GM23338 (cell line): ENCODE data around the gene ZNF346. TPM values are rescaled to one million over a fixed set of nuclear protein-coding genes. Genes with fewer than 3 reads are reported as not detected.

Experiments
- ATAC-seq: fragments of 200-7000 bp; cut with Tn5 transposase; 3 replicates; pipeline ENCODE4 v1.9.1; 2020
- DNase-seq: peaks from one replicate; pipeline ENCODE4 v3.0.0-alpha.2; 2015; ENCODE audit warnings: low spot score
- H2AFZ ChIP-seq: fragments of 200-600 bp; sonication (generic); 2 replicates; pipeline ENCODE4 v1.8.0; 2016; ENCODE audit warnings: antibody characterized with exemption, mild to moderate bottlenecking, moderate library complexity
- H3F3A ChIP-seq: fragments of 200-600 bp; sonication (generic); replicated peaks from 2 replicates; pipeline ENCODE4 v1.8.0; 2017; ENCODE audit warnings: antibody characterized with exemption, mixed run types, low read depth
- H3K27ac ChIP-seq: fragments of 200-600 bp; sonication (generic); 2 replicates; pipeline ENCODE4 v1.6.1; 2016; ENCODE audit warnings: low read depth
- H3K27me3 ChIP-seq: fragments of 200-600 bp; sonication (generic); 2 replicates; pipeline ENCODE4 v1.8.0; 2016; ENCODE audit warnings: mild to moderate bottlenecking, mixed run types, moderate library complexity; ENCODE audit not compliant: insufficient read depth
- H3K36me3 ChIP-seq: fragments of 200-600 bp; sonication (generic); 2 replicates; pipeline ENCODE4 v1.8.0; 2016; ENCODE audit warnings: mild to moderate bottlenecking; ENCODE audit not compliant: insufficient read depth
- H3K4me1 ChIP-seq: fragments of 200-600 bp; sonication (generic); 2 replicates; pipeline ENCODE4 v1.8.0; 2016; ENCODE audit warnings: mild to moderate bottlenecking, moderate library complexity; ENCODE audit not compliant: insufficient read depth
- H3K4me2 ChIP-seq: fragments of 200-600 bp; sonication (generic); 2 replicates; pipeline ENCODE4 v1.7.1; 2017; ENCODE audit warnings: mixed run types
- H3K4me3 ChIP-seq: fragments of 200-600 bp; sonication (generic); 2 replicates; pipeline ENCODE4 v1.6.1; 2016; ENCODE audit warnings: mixed run types
- H3K79me2 ChIP-seq: fragments of 200-600 bp; sonication (generic); replicated peaks from 2 replicates; pipeline ENCODE4 v1.8.0; 2017; ENCODE audit warnings: mild to moderate bottlenecking; ENCODE audit not compliant: insufficient read depth
- H3K9me2 ChIP-seq: fragments of 200-600 bp; sonication (generic); 2 replicates; pipeline ENCODE4 v1.8.0; 2017; ENCODE audit not compliant: insufficient read depth
- H4K20me1 ChIP-seq: fragments of 200-600 bp; sonication (generic); replicated peaks from 2 replicates; pipeline ENCODE4 v1.8.0; 2017; ENCODE audit warnings: mild to moderate bottlenecking; ENCODE audit not compliant: insufficient read depth
- H3K27ac Mint-ChIP-seq: 2 replicates; pipeline ENCODE4 v1.8.0; 2020; ENCODE audit warnings: inconsistent platforms, mild to moderate bottlenecking, moderate library complexity, mixed read lengths
- H3K27me3 Mint-ChIP-seq: 3 replicates; pipeline ENCODE4 v1.8.0; 2022; ENCODE audit warnings: low read depth, mild to moderate bottlenecking, moderate library complexity, mixed read lengths, inconsistent platforms; ENCODE audit not compliant: insufficient read depth, poor library complexity
- H3K36me3 Mint-ChIP-seq: 3 replicates; pipeline ENCODE4 v1.8.0; 2021; ENCODE audit warnings: low read depth, mild to moderate bottlenecking, inconsistent platforms, moderate library complexity, mixed read lengths
- H3K4me1 Mint-ChIP-seq: 3 replicates; pipeline ENCODE4 v1.8.0; 2020; ENCODE audit warnings: mild to moderate bottlenecking, inconsistent platforms, mixed read lengths
- H3K4me3 Mint-ChIP-seq: 3 replicates; pipeline ENCODE4 v1.8.0; 2021; ENCODE audit warnings: moderate library complexity, mild to moderate bottlenecking, inconsistent platforms, mixed read lengths
- H3K9me3 Mint-ChIP-seq: 3 replicates; pipeline ENCODE4 v1.8.0; 2020; ENCODE audit warnings: moderate library complexity, mild to moderate bottlenecking, inconsistent platforms, mixed read lengths
- JUNB ChIP-seq: IDR thresholded peaks from one replicate; pipeline ENCODE4 v1.6.1; 2016; ENCODE audit warnings: antibody characterized with exemption; ENCODE audit not compliant: unreplicated experiment
- POLR2AphosphoS5 ChIP-seq: IDR thresholded peaks from 2 replicates; pipeline ENCODE4 v1.6.1; 2016; ENCODE audit warnings: antibody characterized with exemption, low read depth
- STAT1 ChIP-seq: IDR thresholded peaks from one replicate; pipeline ENCODE4 v1.6.1; 2016; ENCODE audit warnings: antibody characterized with exemption; ENCODE audit not compliant: unreplicated experiment
- ZNF114 ChIP-seq: fragments of 250-450 bp; sonication (Bioruptor Pico); IDR thresholded peaks from 2 replicates; pipeline ENCODE4 v1.5.0; 2020; ENCODE audit warnings: mild to moderate bottlenecking, moderate library complexity
- ZNF331 ChIP-seq: fragments of 250-450 bp; sonication (Bioruptor Pico); IDR thresholded peaks from 2 replicates; pipeline ENCODE4 v1.5.0; 2020; ENCODE audit warnings: low read depth, mild to moderate bottlenecking, moderate library complexity
- polyA plus RNA-seq: library from polyadenylated mRNA; unstranded; fragments of >200 nt; fragmentation: Nextera tagmentation; extraction: Ambion mirVana; gene quantifications from 2 replicates; pipeline ENCODE4 v1.2.1, GENCODE V29; 2016
- total RNA-seq: library from RNA; depleted of rRNA; stranded (reverse); fragments of >200 nt; shearing (Covaris generic); gene quantifications from 2 replicates; pipeline ENCODE4 v1.2.3, GENCODE V29; 2014
- TF ChIP-seq, protein P1 (sequence below): fragments of 250-450 bp; sonication (Bioruptor Pico); IDR thresholded peaks from 2 replicates; pipeline ENCODE4 v1.5.0; 2020; ENCODE audit warnings: mild to moderate bottlenecking, moderate library complexity
- TF ChIP-seq, protein P2 (sequence below): IDR thresholded peaks from 2 replicates; pipeline ENCODE4 v1.6.1; 2016; ENCODE audit warnings: antibody characterized with exemption
- TF ChIP-seq, protein P3 (sequence below), 2 experiments: fragments of 200-600 bp in 1 of 2; sonication (generic) in 1 of 2; conservative IDR thresholded peaks; 2 replicates each; pipeline versions ENCODE4 v1.5.1 to v1.6.1; 2016 to 2017; ENCODE audit warnings: antibody characterized with exemption in 2 of 2, low read depth in 2 of 2, mild to moderate bottlenecking in 2 of 2, moderate library complexity in 1 of 2
- TF ChIP-seq, protein P4 (sequence below): IDR thresholded peaks from one replicate; pipeline ENCODE4 v1.6.1; 2018; ENCODE audit warnings: antibody characterized with exemption; ENCODE audit not compliant: unreplicated experiment

ZNF346 gene
- total and polyA plus RNA-seq, 2 experiments from 2014 or later: 11.0 to 27.2 TPM

DNA sequence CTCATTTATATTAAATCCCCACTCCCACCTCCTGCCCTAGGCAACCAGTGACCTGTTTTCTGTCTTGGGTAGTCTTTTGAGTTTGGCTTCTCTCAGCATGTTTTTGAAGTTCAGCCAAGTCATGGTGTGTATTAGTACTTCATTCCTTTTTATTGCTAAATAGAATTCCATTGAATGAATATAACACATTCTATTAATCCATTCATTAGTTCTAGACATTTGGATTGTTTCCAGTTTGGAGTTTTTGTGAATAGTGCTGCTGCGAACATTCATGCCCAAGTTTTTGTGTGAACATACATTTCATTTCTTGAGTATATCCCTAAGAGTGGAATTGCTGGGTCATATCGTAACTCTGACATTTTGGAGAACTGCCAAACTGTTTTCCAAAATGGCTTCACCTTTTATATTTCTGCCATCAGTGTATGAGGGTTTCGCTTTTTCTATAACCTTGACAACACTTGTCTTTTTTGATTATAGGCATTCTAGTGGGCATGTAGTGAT is 2.7 kb downstream of the ZNF346 start:
- H3K4me2 ChIP-seq: no peak overlapping the region
- no peaks in the 10 kb centered on the region; the same call in none of the 2 replicates for H4K20me1 ChIP-seq
- ATAC-seq (no peak), DNase-seq (no peak)
- H3K4me3 ChIP-seq: no peak overlapping the region
- H3K4me1 Mint-ChIP-seq: peaks cover 13% of the 10 kb centered on the region
- no peak overlapping the region for H2AFZ ChIP-seq
- peaks cover 12% of the 10 kb centered on the region for H3K27me3 Mint-ChIP-seq
- H3K9me2 ChIP-seq: 0 out of 2 replicates have a peak, but pooled peaks cover 3% of the 10 kb centered on the region
- no peaks in the 10 kb centered on the region for H3K36me3 ChIP-seq
- peaks cover 43% of the 10 kb centered on the region for H3K79me2 ChIP-seq
- H3K27ac ChIP-seq: no peak overlapping the region
- peaks cover 6% of the 10 kb centered on the region; the same call in 1 of the 2 replicates for H3F3A ChIP-seq
- no peaks in the 10 kb centered on the region for H3K27me3 ChIP-seq
- peaks cover 6% of the 10 kb centered on the region for H3K4me1 ChIP-seq
- TF ChIP-seq ZNF331 (CRISPR knock-in tag) (no peak), STAT1 (no peak), JUNB (no peak)
- TF ChIP-seq, protein P1, sequence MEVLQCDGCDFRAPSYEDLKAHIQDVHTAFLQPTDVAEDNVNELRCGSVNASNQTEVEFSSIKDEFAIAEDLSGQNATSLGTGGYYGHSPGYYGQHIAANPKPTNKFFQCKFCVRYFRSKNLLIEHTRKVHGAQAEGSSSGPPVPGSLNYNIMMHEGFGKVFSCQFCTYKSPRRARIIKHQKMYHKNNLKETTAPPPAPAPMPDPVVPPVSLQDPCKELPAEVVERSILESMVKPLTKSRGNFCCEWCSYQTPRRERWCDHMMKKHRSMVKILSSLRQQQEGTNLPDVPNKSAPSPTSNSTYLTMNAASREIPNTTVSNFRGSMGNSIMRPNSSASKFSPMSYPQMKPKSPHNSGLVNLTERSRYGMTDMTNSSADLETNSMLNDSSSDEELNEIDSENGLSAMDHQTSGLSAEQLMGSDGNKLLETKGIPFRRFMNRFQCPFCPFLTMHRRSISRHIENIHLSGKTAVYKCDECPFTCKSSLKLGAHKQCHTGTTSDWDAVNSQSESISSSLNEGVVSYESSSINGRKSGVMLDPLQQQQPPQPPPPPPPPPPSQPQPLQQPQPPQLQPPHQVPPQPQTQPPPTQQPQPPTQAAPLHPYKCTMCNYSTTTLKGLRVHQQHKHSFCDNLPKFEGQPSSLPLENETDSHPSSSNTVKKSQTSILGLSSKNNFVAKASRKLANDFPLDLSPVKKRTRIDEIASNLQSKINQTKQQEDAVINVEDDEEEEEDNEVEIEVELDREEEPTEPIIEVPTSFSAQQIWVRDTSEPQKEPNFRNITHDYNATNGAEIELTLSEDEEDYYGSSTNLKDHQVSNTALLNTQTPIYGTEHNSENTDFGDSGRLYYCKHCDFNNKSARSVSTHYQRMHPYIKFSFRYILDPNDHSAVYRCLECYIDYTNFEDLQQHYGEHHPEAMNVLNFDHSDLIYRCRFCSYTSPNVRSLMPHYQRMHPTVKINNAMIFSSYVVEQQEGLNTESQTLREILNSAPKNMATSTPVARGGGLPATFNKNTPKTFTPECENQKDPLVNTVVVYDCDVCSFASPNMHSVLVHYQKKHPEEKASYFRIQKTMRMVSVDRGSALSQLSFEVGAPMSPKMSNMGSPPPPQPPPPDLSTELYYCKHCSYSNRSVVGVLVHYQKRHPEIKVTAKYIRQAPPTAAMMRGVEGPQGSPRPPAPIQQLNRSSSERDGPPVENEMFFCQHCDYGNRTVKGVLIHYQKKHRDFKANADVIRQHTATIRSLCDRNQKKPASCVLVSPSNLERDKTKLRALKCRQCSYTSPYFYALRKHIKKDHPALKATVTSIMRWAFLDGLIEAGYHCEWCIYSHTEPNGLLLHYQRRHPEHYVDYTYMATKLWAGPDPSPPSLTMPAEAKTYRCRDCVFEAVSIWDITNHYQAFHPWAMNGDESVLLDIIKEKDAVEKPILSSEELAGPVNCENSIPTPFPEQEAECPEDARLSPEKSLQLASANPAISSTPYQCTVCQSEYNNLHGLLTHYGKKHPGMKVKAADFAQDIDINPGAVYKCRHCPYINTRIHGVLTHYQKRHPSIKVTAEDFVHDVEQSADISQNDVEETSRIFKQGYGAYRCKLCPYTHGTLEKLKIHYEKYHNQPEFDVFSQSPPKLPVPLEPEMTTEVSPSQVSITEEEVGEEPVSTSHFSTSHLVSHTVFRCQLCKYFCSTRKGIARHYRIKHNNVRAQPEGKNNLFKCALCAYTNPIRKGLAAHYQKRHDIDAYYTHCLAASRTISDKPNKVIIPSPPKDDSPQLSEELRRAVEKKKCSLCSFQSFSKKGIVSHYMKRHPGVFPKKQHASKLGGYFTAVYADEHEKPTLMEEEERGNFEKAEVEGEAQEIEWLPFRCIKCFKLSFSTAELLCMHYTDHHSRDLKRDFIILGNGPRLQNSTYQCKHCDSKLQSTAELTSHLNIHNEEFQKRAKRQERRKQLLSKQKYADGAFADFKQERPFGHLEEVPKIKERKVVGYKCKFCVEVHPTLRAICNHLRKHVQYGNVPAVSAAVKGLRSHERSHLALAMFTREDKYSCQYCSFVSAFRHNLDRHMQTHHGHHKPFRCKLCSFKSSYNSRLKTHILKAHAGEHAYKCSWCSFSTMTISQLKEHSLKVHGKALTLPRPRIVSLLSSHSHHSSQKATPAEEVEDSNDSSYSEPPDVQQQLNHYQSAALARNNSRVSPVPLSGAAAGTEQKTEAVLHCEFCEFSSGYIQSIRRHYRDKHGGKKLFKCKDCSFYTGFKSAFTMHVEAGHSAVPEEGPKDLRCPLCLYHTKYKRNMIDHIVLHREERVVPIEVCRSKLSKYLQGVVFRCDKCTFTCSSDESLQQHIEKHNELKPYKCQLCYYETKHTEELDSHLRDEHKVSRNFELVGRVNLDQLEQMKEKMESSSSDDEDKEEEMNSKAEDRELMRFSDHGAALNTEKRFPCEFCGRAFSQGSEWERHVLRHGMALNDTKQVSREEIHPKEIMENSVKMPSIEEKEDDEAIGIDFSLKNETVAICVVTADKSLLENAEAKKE (CRISPR knock-in tag): no peak
- peaks cover 27% of the 10 kb centered on the region for H3K36me3 Mint-ChIP-seq
- H3K9me3 Mint-ChIP-seq: no peaks in the 10 kb centered on the region; the same call in 2 of the 3 replicates
- no peak overlapping the region for H3K4me3 Mint-ChIP-seq
- H3K27ac Mint-ChIP-seq: no peak overlapping the region

DNA sequence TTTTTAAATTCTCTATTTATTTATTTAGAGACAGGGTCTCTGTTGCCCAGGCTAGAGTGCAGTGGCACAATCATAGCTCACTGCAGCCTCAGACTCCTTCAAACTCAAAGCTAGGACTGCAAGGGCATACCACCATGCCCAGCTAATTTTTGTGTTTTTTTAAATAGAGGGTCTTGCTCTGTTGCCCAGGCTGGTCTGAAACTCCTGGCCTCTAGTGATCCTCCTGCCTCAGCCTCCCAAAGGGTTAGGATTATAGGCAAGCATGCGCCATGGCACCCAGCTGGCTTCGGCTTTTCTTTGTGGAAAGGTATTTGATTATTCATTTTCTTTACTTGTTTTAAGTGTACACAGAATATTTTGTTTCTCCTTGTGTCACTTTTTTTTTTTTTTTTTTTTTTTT is 5.2 kb downstream of the ZNF346 start:
- H3K9me3 Mint-ChIP-seq: no peaks in the 10 kb centered on the region; the same call in 2 of the 3 replicates
- Histone ChIP-seq H2AFZ (no peak overlapping the region), H3K27me3 (no peaks in the 10 kb centered on the region), H3K79me2 (peaks cover 61% of the 10 kb centered on the region), H3K27ac (no peak overlapping the region), H3K4me2 (no peak overlapping the region), H4K20me1 (peaks cover 7% of the 10 kb centered on the region), H3F3A (peaks cover 6% of the 10 kb centered on the region; the same call in 1 of the 2 replicates), H3K9me2 (0 out of 2 replicates have a peak, but pooled peaks cover 3% of the 10 kb centered on the region), H3K4me3 (no peak overlapping the region), H3K4me1 (peaks cover 6% of the 10 kb centered on the region), H3K36me3 (no peaks in the 10 kb centered on the region; the same call in 1 of the 2 replicates)
- DNase-seq: no peak
- peaks cover 3% of the 10 kb centered on the region for H3K27me3 Mint-ChIP-seq
- ATAC-seq: no peak
- no peak overlapping the region for H3K4me3 Mint-ChIP-seq
- peaks cover 32% of the 10 kb centered on the region for H3K36me3 Mint-ChIP-seq
- H3K4me1 Mint-ChIP-seq: peaks cover 5% of the 10 kb centered on the region; the same call in 2 of the 3 replicates
- H3K27ac Mint-ChIP-seq: no peak overlapping the region
- TF ChIP-seq, protein P2, sequence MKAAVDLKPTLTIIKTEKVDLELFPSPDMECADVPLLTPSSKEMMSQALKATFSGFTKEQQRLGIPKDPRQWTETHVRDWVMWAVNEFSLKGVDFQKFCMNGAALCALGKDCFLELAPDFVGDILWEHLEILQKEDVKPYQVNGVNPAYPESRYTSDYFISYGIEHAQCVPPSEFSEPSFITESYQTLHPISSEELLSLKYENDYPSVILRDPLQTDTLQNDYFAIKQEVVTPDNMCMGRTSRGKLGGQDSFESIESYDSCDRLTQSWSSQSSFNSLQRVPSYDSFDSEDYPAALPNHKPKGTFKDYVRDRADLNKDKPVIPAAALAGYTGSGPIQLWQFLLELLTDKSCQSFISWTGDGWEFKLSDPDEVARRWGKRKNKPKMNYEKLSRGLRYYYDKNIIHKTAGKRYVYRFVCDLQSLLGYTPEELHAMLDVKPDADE: no peak
- TF ChIP-seq ZNF114 (CRISPR knock-in tag) (no peak), POLR2AphosphoS5 (no peak), JUNB (no peak)
- TF ChIP-seq, protein P3, sequence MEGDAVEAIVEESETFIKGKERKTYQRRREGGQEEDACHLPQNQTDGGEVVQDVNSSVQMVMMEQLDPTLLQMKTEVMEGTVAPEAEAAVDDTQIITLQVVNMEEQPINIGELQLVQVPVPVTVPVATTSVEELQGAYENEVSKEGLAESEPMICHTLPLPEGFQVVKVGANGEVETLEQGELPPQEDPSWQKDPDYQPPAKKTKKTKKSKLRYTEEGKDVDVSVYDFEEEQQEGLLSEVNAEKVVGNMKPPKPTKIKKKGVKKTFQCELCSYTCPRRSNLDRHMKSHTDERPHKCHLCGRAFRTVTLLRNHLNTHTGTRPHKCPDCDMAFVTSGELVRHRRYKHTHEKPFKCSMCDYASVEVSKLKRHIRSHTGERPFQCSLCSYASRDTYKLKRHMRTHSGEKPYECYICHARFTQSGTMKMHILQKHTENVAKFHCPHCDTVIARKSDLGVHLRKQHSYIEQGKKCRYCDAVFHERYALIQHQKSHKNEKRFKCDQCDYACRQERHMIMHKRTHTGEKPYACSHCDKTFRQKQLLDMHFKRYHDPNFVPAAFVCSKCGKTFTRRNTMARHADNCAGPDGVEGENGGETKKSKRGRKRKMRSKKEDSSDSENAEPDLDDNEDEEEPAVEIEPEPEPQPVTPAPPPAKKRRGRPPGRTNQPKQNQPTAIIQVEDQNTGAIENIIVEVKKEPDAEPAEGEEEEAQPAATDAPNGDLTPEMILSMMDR (conservative IDR thresholded peaks at IDR 0.05; ENCODE audit: low read depth in 2 of 2): no peak
- TF ChIP-seq, protein P4, sequence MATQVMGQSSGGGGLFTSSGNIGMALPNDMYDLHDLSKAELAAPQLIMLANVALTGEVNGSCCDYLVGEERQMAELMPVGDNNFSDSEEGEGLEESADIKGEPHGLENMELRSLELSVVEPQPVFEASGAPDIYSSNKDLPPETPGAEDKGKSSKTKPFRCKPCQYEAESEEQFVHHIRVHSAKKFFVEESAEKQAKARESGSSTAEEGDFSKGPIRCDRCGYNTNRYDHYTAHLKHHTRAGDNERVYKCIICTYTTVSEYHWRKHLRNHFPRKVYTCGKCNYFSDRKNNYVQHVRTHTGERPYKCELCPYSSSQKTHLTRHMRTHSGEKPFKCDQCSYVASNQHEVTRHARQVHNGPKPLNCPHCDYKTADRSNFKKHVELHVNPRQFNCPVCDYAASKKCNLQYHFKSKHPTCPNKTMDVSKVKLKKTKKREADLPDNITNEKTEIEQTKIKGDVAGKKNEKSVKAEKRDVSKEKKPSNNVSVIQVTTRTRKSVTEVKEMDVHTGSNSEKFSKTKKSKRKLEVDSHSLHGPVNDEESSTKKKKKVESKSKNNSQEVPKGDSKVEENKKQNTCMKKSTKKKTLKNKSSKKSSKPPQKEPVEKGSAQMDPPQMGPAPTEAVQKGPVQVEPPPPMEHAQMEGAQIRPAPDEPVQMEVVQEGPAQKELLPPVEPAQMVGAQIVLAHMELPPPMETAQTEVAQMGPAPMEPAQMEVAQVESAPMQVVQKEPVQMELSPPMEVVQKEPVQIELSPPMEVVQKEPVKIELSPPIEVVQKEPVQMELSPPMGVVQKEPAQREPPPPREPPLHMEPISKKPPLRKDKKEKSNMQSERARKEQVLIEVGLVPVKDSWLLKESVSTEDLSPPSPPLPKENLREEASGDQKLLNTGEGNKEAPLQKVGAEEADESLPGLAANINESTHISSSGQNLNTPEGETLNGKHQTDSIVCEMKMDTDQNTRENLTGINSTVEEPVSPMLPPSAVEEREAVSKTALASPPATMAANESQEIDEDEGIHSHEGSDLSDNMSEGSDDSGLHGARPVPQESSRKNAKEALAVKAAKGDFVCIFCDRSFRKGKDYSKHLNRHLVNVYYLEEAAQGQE: no peak
